Natural killer cell (primary cell): ENCODE results near the gene PET100. TPM values are rescaled to one million over a fixed set of nuclear protein-coding genes. Genes with fewer than 3 reads are reported as not detected.

Source experiments
- ATAC-seq, 3 donors: fragments of 150-1000 bp in 2 of 3; fragments of 200-7000 bp in 1 of 3; cut with Tn5 transposase; 1 replicate in 1 of 3; 2 replicates in 2 of 3; pipeline ENCODE4 v1.10.0; 2021; ENCODE audit warnings: mild to moderate bottlenecking in 2 of 3, moderate library complexity in 2 of 3
- DNase-seq, 2 donors: peaks; one replicate each; pipeline versions ENCODE4 v3.0.0 to v3.0.0-alpha.2; 2013 to 2021; ENCODE audit warnings: mixed read lengths in 1 of 2
- H3K27ac ChIP-seq: one replicate; pipeline ENCODE4 v1.5.1; 2013; ENCODE audit warnings: mild to moderate bottlenecking, low read length
- H3K27me3 ChIP-seq: one replicate; pipeline ENCODE4 v1.6.1; 2013; ENCODE audit warnings: low read length; ENCODE audit not compliant: control insufficient read depth, insufficient read depth
- H3K36me3 ChIP-seq: one replicate; pipeline ENCODE4 v1.6.1; 2013; ENCODE audit warnings: low read length; ENCODE audit not compliant: control insufficient read depth, insufficient read depth
- H3K4me1 ChIP-seq: one replicate; pipeline ENCODE4 v1.6.1; 2013; ENCODE audit warnings: low read length; ENCODE audit not compliant: control insufficient read depth, insufficient read depth
- H3K4me3 ChIP-seq: one replicate; pipeline ENCODE4 v1.5.1; 2013; ENCODE audit warnings: low read length
- H3K9me3 ChIP-seq: one replicate; pipeline ENCODE4 v1.6.1; 2013; ENCODE audit warnings: low read length; ENCODE audit not compliant: control insufficient read depth, insufficient read depth
- H3K27ac Mint-ChIP-seq, 2 donors: one replicate each; pipeline ENCODE4 v1.8.0; 2022; ENCODE audit warnings: mild to moderate bottlenecking in 2 of 2, mixed read lengths in 2 of 2, moderate library complexity in 1 of 2
- H3K27me3 Mint-ChIP-seq, 2 donors: one replicate each; pipeline ENCODE4 v1.8.0; 2022; ENCODE audit warnings: low read depth in 2 of 2, mixed read lengths in 2 of 2
- H3K36me3 Mint-ChIP-seq: one replicate; pipeline ENCODE4 v1.8.0; 2022; ENCODE audit warnings: mixed read lengths
- H3K4me1 Mint-ChIP-seq, 2 donors: one replicate each; pipeline ENCODE4 v1.8.0; 2022; ENCODE audit warnings: mixed read lengths in 2 of 2
- H3K4me3 Mint-ChIP-seq: one replicate; pipeline ENCODE4 v1.8.0; 2022; ENCODE audit warnings: mild to moderate bottlenecking, moderate library complexity, mixed read lengths
- H3K9me3 Mint-ChIP-seq, 2 donors: one replicate each; pipeline ENCODE4 v1.8.0; 2022; ENCODE audit warnings: mixed read lengths in 2 of 2
- WGBS: methylation state at CpG from one replicate; pipeline ENCODE4 v1.1.7; 2013; ENCODE audit warnings: missing lambda C conversion rate; ENCODE audit not compliant: insufficient coverage; 5-methylcytosine and 5-hydroxymethylcytosine counted together
- intact Hi-C: fragments of 100-400 bp; cut with micrococcal nuclease; formaldehyde crosslinking; loops from one replicate; pipeline ENCODE4 v1.14.2; 2022
- total RNA-seq, 4 donors: library from RNA; stranded (reverse); fragments of 120-200 nt in 1 of 4; gene quantifications; one replicate each; pipeline versions ENCODE4 v1.2.3 to v1.2.4, GENCODE V29; 2013 to 2022
- TF ChIP-seq, protein P1 (sequence below): fragments of 200-600 bp; IDR thresholded peaks from one replicate; pipeline ENCODE4 v1.8.0; 2022; ENCODE audit warnings: antibody characterized with exemption

PET100 gene
- total RNA-seq, 3 donors from 2014 or later (not counting 1 experiment from before 2014, with no cell fraction given), result 92.0 to 139 (median 106) TPM

- no peaks in the 10 kb centered on the region for H3K36me3 Mint-ChIP-seq
- Histone ChIP-seq H3K27ac (no peak overlapping the region), H3K4me3 (no peak overlapping the region), H3K9me3 (no peaks in the 10 kb centered on the region), H3K36me3 (no peaks in the 10 kb centered on the region), H3K27me3 (no peaks in the 10 kb centered on the region), H3K4me1 (peaks cover 25% of the 10 kb centered on the region)
- H3K9me3 Mint-ChIP-seq, result no peaks in the 10 kb centered on the region
- DNase-seq (no peak), ATAC-seq (no peak)
- TF ChIP-seq, protein P1, sequence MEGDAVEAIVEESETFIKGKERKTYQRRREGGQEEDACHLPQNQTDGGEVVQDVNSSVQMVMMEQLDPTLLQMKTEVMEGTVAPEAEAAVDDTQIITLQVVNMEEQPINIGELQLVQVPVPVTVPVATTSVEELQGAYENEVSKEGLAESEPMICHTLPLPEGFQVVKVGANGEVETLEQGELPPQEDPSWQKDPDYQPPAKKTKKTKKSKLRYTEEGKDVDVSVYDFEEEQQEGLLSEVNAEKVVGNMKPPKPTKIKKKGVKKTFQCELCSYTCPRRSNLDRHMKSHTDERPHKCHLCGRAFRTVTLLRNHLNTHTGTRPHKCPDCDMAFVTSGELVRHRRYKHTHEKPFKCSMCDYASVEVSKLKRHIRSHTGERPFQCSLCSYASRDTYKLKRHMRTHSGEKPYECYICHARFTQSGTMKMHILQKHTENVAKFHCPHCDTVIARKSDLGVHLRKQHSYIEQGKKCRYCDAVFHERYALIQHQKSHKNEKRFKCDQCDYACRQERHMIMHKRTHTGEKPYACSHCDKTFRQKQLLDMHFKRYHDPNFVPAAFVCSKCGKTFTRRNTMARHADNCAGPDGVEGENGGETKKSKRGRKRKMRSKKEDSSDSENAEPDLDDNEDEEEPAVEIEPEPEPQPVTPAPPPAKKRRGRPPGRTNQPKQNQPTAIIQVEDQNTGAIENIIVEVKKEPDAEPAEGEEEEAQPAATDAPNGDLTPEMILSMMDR, result no peak
- H3K27ac Mint-ChIP-seq, result no peak overlapping the region
- H3K4me1 Mint-ChIP-seq, result peaks cover 5 to 10% of the 10 kb centered on the region in 2 donors
- H3K27me3 Mint-ChIP-seq, result no peaks in the 10 kb centered on the region
- WGBS, result 89% methylated on average over 6 of the region's 8 CpGs
- intact Hi-C loops, result no loop called here
- no peak overlapping the region for H3K4me3 Mint-ChIP-seq
Observed at GRCh38 chr19:7654401-7654800, 24.8 kb downstream of the PET100 start.

DNA sequence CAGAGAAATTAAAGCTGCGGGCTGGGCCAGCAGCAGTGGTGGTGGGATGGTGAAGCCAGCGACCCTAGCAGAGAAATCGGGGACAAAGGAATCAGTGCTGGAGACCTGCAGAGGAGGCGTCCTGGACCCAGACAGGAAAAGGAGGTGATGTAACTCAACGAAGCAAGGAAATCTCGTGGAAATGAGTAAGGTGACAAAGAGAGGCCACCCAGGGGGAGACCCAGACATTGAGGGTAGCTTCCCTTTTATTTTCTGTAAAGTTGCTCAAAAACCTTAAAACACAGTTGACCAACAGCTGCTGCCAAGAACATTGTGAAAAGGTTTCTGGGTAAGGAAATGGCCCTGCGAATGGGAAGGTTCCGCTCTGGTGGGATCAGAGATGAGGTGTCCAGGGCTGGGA, 26.0 kb downstream of the PET100 start:
- Histone ChIP-seq H3K4me1 (peaks cover 25% of the 10 kb centered on the region), H3K4me3 (no peak overlapping the region), H3K9me3 (no peaks in the 10 kb centered on the region), H3K27me3 (no peaks in the 10 kb centered on the region), H3K27ac (no peak overlapping the region), H3K36me3 (no peaks in the 10 kb centered on the region)
- H3K27me3 Mint-ChIP-seq, result no peaks in the 10 kb centered on the region
- H3K27ac Mint-ChIP-seq, result peak overlapping the region in 1 of 2 donors; percentile 72
- DNase-seq (no peak), ATAC-seq (no peak)
- intact Hi-C loops, result no loop called here
- H3K4me3 Mint-ChIP-seq, result no peak overlapping the region
- TF ChIP-seq, protein P1, result no peak
- peaks cover 5 to 10% of the 10 kb centered on the region in 2 donors for H3K4me1 Mint-ChIP-seq
- 68% methylated on average over 8 of the region's 8 CpGs for WGBS
- H3K9me3 Mint-ChIP-seq, result no peaks in the 10 kb centered on the region
- H3K36me3 Mint-ChIP-seq, result no peaks in the 10 kb centered on the region

- Histone ChIP-seq H3K4me3 (no peak overlapping the region), H3K4me1 (peaks cover 19% of the 10 kb centered on the region), H3K9me3 (no peaks in the 10 kb centered on the region), H3K27me3 (no peaks in the 10 kb centered on the region), H3K27ac (peak overlapping the region; percentile 34), H3K36me3 (no peaks in the 10 kb centered on the region)
- Mint-ChIP-seq H3K27ac (no peak overlapping the region), H3K9me3 (no peaks in the 10 kb centered on the region), H3K27me3 (no peaks in the 10 kb centered on the region), H3K4me3 (no peak overlapping the region), H3K36me3 (no peaks in the 10 kb centered on the region), H3K4me1 (peaks cover 3 to 8% of the 10 kb centered on the region in 2 donors)
- intact Hi-C loops, result no loop called here
- TF ChIP-seq, protein P1, result no peak
- WGBS, result 46% methylated on average over 12 of the region's 14 CpGs
- peak; percentile 44 to 51 (median 49) for ATAC-seq
- DNase-seq, result peak in 1 of 2 donors; percentile 41
Observed at GRCh38 chr19:7657131-7657751, 27.6 kb downstream of the PET100 start.

GRCh38 chr19:7658219-7658686, 28.7 kb downstream of the PET100 start:
- TF ChIP-seq, protein P1, result no peak

More at GRCh38 chr19:7658219-7658686, 28.7 kb downstream of the PET100 start:
- H3K4me1 Mint-ChIP-seq, result no peaks in the 10 kb centered on the region
- ATAC-seq (peak in 2 of 3 donors; percentile 42 to 54), DNase-seq (peak in 1 of 2 donors; percentile 75)
- 29% methylated on average over 9 of the region's 9 CpGs for WGBS
- Histone ChIP-seq H3K27ac (peak overlapping the region; percentile 24), H3K4me3 (no peak overlapping the region), H3K27me3 (no peaks in the 10 kb centered on the region), H3K36me3 (no peaks in the 10 kb centered on the region), H3K4me1 (peaks cover 15% of the 10 kb centered on the region), H3K9me3 (no peaks in the 10 kb centered on the region)
- intact Hi-C loops, result no loop called here
- no peak overlapping the region for H3K4me3 Mint-ChIP-seq
- H3K27me3 Mint-ChIP-seq, result no peaks in the 10 kb centered on the region
- no peaks in the 10 kb centered on the region for H3K36me3 Mint-ChIP-seq
- no peak overlapping the region for H3K27ac Mint-ChIP-seq
- no peaks in the 10 kb centered on the region for H3K9me3 Mint-ChIP-seq
